ENCODE measurements around the gene HSBP1L1. TPM values are rescaled to one million over a fixed set of nuclear protein-coding genes. Genes with fewer than 3 reads are reported as not detected.

Gene HSBP1L1
- total and polyA plus RNA-seq, 2 of the 8 experiments (the other 6 are each of a cell fraction or from before 2014, with no cell fraction given) = 1.0 to 1.3 TPM

- Histone ChIP-seq H3K27me3 (replicated peaks in 1 of 4; ENCODE audit: control insufficient read depth in 3 of 4, extremely low read depth in 1 of 4, insufficient read depth in 3 of 4, low read length in 3 of 4) (no peaks in the 10 kb centered on the region), H4K5ac (ENCODE audit: insufficient read length, low read depth, low read length) (no peak overlapping the region), H3K14ac (ENCODE audit: insufficient read length) (no peak overlapping the region), H4K8ac (ENCODE audit: extremely low read depth, insufficient read depth, low read length) (no peak overlapping the region), H2BK20ac (ENCODE audit: low read length) (no peak overlapping the region), H2AFZ (ENCODE audit: low read length) (no peak overlapping the region), H3K4me2 (ENCODE audit: insufficient read depth in 1 of 2, low read depth in 2 of 2, low read length in 2 of 2) (no peak overlapping the region), H3K23me2 (ENCODE audit: low read depth, low read length) (no peaks in the 10 kb centered on the region), H3K9me3 (ENCODE audit: insufficient read depth in 2 of 2, low read depth in 1 of 2, low read length in 1 of 2) (no peaks in the 10 kb centered on the region), H2BK5ac (ENCODE audit: low read depth, low read length) (no peak overlapping the region), H3K23ac (ENCODE audit: insufficient read length) (no peak overlapping the region), H2BK12ac (ENCODE audit: low read depth, low read length) (no peak overlapping the region), H3K18ac (ENCODE audit: extremely low read depth, low read length) (no peak overlapping the region), H3K27ac (ENCODE audit: low read depth, low read length) (no peak overlapping the region), H3K56ac (replicated peaks; ENCODE audit: insufficient read length, low read depth, low read length) (no peak overlapping the region), H3K9ac (replicated peaks in 1 of 4; ENCODE audit: extremely low read depth in 1 of 4, low read depth in 3 of 4, low read length in 3 of 4) (no peak overlapping the region), H3K4ac (replicated peaks; ENCODE audit: insufficient read length, low read depth, low read length) (no peak overlapping the region), H2BK120ac (replicated peaks; ENCODE audit: low read depth, low read length) (no peak overlapping the region), H2BK15ac (ENCODE audit: low read length) (no peak overlapping the region), H3K36me3 (ENCODE audit: control insufficient read depth in 2 of 4, insufficient read depth in 4 of 4, low read length in 3 of 4) (peaks cover 0 to 37% (median 15%) of the 10 kb centered on the region in 4 experiments), H4K20me1 (replicated peaks in 1 of 2; ENCODE audit: control insufficient read depth in 1 of 2, insufficient read depth in 2 of 2, low read length in 2 of 2) (peaks cover 11 to 14% of the 10 kb centered on the region in 2 experiments), H2AK5ac (ENCODE audit: low read depth, low read length) (no peak overlapping the region), H3K79me2 (ENCODE audit: control insufficient read depth in 1 of 2, insufficient read depth in 2 of 2, low read length in 2 of 2) (peaks cover 0 to 30% of the 10 kb centered on the region in 2 experiments; a peak in 2 of 4 replicates), H3K4me3 (ENCODE audit: extremely low read depth in 1 of 4, insufficient read depth in 2 of 4, low read depth in 3 of 4, low read length in 4 of 4) (no peak overlapping the region), H4K91ac (replicated peaks; ENCODE audit: insufficient read length, low read length) (no peak overlapping the region), H3K4me1 (replicated peaks in 1 of 4; ENCODE audit: control insufficient read depth in 3 of 4, insufficient read depth in 4 of 4, low read length in 3 of 4) (no peaks in the 10 kb centered on the region), H3K79me1 (ENCODE audit: low read depth, low read length) (peaks cover 4% of the 10 kb centered on the region; the same call in 1 of the 2 replicates)
- no peak for FAIRE-seq
- 92% methylated on average over 17 of the region's 17 CpGs; no CpG with 5 or more reads in 1 of the 2 experiments for WGBS, 2 experiments (ENCODE audit: extremely low coverage in 1 of 2, insufficient coverage in 1 of 2, insufficient read length in 1 of 2, insufficient replicate concordance in 2 of 2, low coverage in 1 of 2, low lambda C conversion rate in 2 of 2, missing lambda C conversion rate in 1 of 2)
- no peak for DNase-seq (ENCODE audit: low read depth in 1 of 2, low spot score in 2 of 2)
- CTCF ChIA-PET (ENCODE audit: partially characterized antibody) = no interaction called here
- POLR2A ChIA-PET (ENCODE audit: partially characterized antibody) = interaction anchor here (0.8 kb wide), 1 partner anchor 10 kb away, joined by 3 read pairs; no protein-coding TSS in a partner anchor
- no peak for TF ChIP-seq HDAC6 (IDR thresholded peaks at IDR 0.05; ENCODE audit: low read depth, low read length)
- no peak for TF ChIP-seq JUND (IDR thresholded peaks at IDR 0.05; ENCODE audit: low read length)
- TF ChIP-seq PHF8 (conservative IDR thresholded peaks at IDR 0.05; ENCODE audit: low read depth, low read length) = no peak
- TF ChIP-seq TBP (IDR thresholded peaks at IDR 0.05; ENCODE audit: low read depth, low read length) = no peak
- TF ChIP-seq, protein P1, sequence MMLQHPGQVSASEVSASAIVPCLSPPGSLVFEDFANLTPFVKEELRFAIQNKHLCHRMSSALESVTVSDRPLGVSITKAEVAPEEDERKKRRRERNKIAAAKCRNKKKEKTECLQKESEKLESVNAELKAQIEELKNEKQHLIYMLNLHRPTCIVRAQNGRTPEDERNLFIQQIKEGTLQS (IDR thresholded peaks at IDR 0.05; ENCODE audit: insufficient read depth, low read depth, low read length) = no peak
- TF ChIP-seq SP1 (IDR thresholded peaks at IDR 0.05; ENCODE audit: low read depth, low read length) = no peak
- TF ChIP-seq TAF7 (optimal IDR thresholded peaks at IDR 0.05; ENCODE audit: borderline replicate concordance, low read depth, low read length) = no peak
- TF ChIP-seq SIN3A (conservative IDR thresholded peaks at IDR 0.05 in 1 of 2, IDR thresholded peaks at IDR 0.05 in 1 of 2; ENCODE audit: low read depth in 1 of 2, low read length in 2 of 2) = no peak
- no peak for TF ChIP-seq E2F6 (IDR thresholded peaks at IDR 0.05)
- TF ChIP-seq ZNF274 (IDR thresholded peaks at IDR 0.05; ENCODE audit: borderline replicate concordance, extremely low read depth, low read length) = no peak
Measured at GRCh38 chr18:79971211-79971952, 6.9 kb downstream of the HSBP1L1 start.
